Stomach (tissue), 4 donors: ENCODE measurements around the gene PPP5C.

Experiments used
- CTCF ChIP-seq, 7 experiments: fragments of 450-650 bp in 4 of 7; fragments of 200-600 bp in 3 of 7; sonication (generic) in 3 of 7; IDR thresholded peaks; one replicate each; pipeline ENCODE4 v1.5.1; 2016 to 2019; ENCODE audit warnings: antibody characterized with exemption in 7 of 7, control low read depth in 2 of 7, mild to moderate bottlenecking in 1 of 7
- POLR2AphosphoS5 ChIP-seq, 3 donors: sonication (generic); formaldehyde crosslinking; IDR thresholded peaks; one replicate each; pipeline ENCODE4 v1.6.1; 2016; ENCODE audit warnings: antibody characterized with exemption in 3 of 3

GRCh38 chr19:46339446-46339845 is 7.4 kb upstream of the PPP5C start:
- TF ChIP-seq CTCF (IDR thresholded peaks at IDR 0.05) (no peak), POLR2AphosphoS5 (IDR thresholded peaks at IDR 0.05) (no peak)
